Vagina (tissue), 2 donors: ENCODE measurements around the gene TANGO2.

Experiments used
- CTCF ChIP-seq, 3 experiments: fragments of 450-650 bp in 2 of 3; fragments of 200-600 bp in 1 of 3; sonication (generic) in 1 of 3; IDR thresholded peaks; one replicate each; pipeline ENCODE4 v1.5.1; 2017 to 2019; ENCODE audit warnings: antibody characterized with exemption in 3 of 3, mild to moderate bottlenecking in 2 of 3, moderate library complexity in 2 of 3
- POLR2A ChIP-seq, 2 donors: fragments of 450-650 bp; IDR thresholded peaks; one replicate each; pipeline ENCODE4 v1.6.1; 2017; ENCODE audit warnings: antibody characterized with exemption in 2 of 2, mild to moderate bottlenecking in 2 of 2, moderate library complexity in 2 of 2
- POLR2AphosphoS5 ChIP-seq, 2 donors: sonication (generic); formaldehyde crosslinking; IDR thresholded peaks; one replicate each; pipeline ENCODE4 v1.9.0; 2017; ENCODE audit warnings: antibody characterized with exemption in 2 of 2, mild to moderate bottlenecking in 2 of 2, low read depth in 1 of 2; ENCODE audit not compliant: insufficient read depth in 1 of 2

GRCh38 chr22:19984851-19985811 lies 35.8 kb upstream of the TANGO2 start:
- TF ChIP-seq POLR2AphosphoS5 (IDR thresholded peaks at IDR 0.05; ENCODE audit: insufficient read depth in 1 of 2, low read depth in 1 of 2) (no peak), POLR2A (IDR thresholded peaks at IDR 0.05) (no peak), CTCF (IDR thresholded peaks at IDR 0.05) (no peak)
